Stimulated activated CD8-positive, alpha-beta memory T cell treated with anti-CD3 and anti-CD28 coated beads, Interleukin-4, amount 100 ng/mL, for 1 hour (primary cell): ENCODE measurements around the gene LIAS.
"Not testable (repeated sequence)": the region's sequence is repeated elsewhere in the genome, so short reads cannot be mapped to it uniquely, and the experiment has no call there.

Source experiments
- DNase-seq, 2 donors: peaks; one replicate each; pipeline ENCODE4 v3.0.0-alpha.2; 2020; ENCODE audit warnings: low read depth in 2 of 2, low spot score in 1 of 2

Gene LIAS

DNA sequence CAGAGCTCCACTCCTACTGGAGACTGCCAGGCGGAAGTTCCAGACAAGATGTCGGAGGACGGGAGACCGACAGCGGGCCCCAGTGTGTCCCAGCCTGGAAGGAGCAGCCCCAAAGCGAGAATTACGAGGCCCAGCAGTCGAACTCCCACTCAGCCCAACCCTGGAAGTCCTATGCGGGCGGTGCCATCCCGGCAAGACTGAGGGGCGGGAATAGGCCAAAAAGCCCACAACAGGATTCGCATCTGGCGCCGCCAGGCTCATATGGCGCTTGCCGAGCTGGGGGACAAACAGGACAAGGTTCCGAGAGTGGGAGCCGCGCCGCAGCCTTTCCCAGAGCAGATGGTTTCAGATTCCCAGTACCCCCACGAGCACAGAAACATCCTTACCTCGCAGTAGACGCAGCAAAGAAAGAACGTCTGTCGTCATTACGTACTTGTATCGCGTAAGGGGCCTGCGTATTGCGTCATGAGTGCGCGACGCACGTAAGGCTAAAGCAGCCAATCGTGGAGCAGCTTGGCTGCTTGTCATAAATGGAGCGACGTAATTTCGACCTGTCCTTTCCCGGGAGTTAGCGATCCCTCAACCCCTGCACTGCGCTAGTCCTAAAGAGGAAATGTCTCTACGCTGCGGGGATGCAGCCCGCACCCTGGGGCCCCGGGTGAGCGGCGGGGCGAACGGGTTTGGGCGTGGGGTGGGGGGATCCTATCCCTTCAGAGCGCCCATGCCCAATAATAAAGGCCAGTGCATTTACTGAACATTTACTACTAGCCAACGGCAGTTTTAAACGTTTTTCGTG, at the start of gene LIAS, which contains the start of gene RPL9:
Gene LIAS, plus strand, starts transcription at position 552 of the 796 bp plus-strand sequence. Its CDS starts 62 bp downstream, at position 614.
Gene RPL9, minus strand, starts transcription at position 418 of the 796 bp plus-strand sequence. CDS start 483 bp downstream, outside the sequence.
- DNase-seq, result peak; percentile 88 to 90

DNA sequence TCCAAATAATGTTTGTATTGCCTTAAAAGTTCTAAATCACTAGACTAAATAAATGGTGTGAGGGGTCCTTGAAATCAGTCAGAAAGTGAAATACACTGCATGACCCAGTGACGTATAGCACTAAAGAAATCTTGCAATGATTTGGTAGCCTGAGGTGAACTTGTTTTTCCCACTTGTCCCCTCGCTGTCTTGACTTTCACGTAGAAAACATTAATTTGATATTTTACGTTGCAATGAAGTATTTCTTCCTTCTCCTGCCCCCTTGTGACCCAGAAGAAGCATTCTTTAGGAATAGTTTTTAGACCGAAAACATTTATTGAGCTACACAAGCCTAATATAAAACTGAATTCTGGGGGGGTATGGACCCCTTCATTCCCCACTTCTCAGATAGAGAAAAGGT, 48.4 kb upstream of the LIAS start:
- no peak for DNase-seq

- not testable (repeated sequence) for DNase-seq
These were observed 47.3 kb upstream of the LIAS start for GRCh38 chr4:39411561-39411960.

DNA sequence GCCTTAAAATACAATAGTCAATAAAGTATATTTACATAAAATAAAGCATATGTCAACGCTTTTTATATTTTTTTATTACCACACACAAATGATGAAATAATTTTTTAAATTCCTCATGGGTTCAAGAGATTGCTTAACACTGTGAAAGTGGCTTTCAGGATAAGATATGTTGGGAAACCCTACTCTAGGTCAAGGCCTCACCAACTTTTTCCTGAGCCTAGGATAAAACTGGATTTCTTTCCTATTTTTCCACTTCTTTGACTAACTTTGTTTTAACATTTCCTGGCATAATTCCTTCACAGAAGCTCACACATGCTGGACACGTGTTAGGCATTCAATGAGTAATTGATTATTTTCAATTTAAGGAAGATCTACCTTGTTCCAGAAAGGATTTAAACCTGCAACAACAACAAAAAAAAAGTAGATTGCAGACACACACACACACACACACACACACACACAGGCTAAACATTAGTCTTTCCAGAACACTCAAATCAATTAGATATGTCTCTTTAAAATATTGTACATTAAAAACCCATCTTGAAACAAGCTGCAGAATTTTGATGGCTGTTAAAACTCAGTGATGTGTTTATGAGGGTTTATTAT, 43.1 kb upstream of the LIAS start:
- DNase-seq, result no peak

DNA sequence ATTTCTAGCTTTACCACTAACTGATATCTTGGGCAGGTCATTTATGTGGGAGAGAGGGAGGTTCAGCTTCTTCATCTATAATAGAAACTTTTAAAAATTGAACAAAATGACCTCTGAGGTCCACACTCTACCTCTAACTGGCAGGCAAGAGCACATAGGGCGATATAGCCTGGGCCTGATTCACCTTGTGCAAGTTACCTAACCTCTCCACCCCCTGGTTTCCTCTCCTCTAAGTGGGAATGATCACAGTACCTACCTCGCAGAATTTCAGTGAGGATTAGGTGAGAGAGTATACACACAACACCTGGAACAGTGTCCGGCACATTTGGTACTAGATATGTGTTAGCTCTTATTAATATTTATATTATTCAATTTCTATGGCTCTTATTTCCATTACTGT, 36.6 kb upstream of the LIAS start:
- no peak for DNase-seq

- not testable (repeated sequence) for DNase-seq
These were observed 33.6 kb upstream of the LIAS start for GRCh38 chr4:39425297-39425696.

- DNase-seq, result no peak
These were observed 32.1 kb upstream of the LIAS start for GRCh38 chr4:39426728-39427127.

GRCh38 chr4:39427520-39428114, 31.2 kb upstream of the LIAS start:
- no peak for DNase-seq

DNA sequence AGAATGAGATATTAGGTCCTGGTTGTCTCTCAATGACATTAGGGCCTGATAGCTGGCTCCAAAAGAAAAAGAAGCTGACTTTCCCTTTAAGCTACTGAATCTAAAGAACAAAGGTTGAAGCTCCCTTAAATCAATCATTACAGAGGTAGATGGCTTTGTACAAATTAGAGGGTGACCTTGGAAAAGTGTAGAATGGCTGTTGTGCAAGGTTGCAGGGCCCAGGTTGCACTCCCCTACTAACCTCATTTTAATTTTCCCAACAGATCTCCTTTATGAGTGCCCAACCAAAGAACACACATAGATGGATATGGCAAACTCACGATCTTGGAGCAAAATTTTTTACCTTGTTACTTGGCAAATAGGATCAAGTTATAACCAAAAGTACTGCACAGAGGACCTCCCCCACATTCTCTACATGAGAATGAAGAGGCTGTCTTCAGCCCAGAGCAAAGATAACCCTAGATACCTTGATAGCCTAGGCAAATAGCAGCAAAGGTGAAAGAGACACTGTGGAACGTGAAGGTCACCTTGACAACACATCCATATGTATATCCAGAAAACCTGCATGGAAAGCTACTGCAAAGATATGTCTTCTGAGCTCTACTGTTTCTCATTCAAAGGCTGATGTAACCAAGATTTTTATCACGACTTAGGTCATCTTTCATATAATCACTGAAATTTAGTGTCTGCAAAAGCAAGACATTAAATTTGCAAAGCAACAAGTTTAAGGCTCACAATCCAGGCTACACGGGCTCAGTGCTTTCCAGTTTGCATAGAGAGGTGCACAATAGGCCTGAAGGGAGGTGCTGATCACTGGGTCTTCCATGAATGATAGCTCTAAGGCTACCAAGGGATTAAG, 29.2 kb upstream of the LIAS start:
- DNase-seq, result no peak

DNA sequence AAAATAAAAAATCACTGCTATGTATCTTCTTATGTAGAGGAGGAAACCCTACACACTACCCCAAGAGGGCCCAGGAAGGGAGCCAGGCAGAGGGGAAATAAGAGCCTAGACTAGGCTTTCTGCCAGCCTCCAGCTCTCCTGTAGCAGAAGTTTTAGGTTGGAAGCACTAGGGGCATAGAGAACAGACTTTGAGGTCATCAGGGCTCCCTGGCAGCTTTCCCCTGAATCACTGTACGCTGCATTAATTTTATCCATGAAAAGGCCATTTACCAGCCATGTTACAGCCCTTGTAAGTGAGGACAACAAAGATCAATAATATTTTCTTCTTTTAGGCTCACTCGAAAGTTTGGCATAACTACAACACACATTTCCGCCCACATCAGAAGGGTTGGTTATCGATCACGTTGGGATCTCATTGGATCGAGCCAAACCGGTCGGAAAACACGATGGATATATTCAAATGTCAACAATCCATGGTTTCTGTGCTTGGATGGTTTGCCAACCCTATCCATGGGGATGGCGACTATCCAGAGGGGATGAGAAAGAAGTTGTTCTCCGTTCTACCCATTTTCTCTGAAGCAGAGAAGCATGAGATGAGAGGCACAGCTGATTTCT, 24.9 kb upstream of the LIAS start:
- DNase-seq, result no peak

DNA sequence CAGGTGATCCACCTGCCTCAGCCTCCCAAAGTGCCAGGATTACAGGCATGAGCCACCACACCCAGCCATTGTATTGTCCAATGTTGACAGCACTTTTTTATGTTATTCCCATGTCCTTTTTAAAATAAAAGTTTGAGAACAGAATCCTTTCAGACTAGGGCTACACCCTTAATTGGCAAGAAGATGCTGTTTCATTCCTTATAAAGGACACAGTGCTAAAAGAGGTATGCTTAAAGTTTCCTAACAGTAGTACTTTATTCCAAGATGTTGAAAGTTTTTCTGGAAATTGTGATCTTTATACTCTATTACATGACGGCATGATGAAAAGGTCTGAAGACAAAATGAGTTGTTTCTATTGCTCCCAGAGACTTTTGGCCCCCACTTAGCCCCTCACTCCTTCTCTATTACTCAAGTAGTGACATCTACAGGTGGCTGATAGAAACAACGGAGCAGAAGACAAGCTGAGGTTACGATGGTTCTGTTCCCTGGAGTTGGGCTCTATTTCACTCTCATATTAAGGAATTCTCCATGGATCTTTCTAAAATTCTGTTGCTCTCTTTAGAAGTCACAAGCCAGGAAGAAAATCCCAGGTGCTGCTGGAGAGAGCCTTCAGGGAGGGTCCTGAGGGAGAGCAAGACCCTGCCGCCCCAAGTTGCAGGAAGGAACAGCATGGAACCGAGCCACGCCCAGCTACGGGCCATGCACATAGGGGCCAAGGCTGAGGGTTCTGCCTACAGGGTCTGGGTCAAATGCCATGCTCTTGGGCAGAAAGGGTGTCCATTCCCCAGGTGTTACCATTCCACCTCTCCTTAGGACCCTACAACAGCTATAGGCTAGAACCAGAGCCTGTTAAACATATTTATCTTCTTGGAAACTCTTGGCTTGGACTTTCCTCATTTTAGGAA, 22.9 kb upstream of the LIAS start:
- DNase-seq, result no peak

- DNase-seq, result no peak
These were observed 17.3 kb upstream of the LIAS start for GRCh38 chr4:39441593-39441992.

DNA sequence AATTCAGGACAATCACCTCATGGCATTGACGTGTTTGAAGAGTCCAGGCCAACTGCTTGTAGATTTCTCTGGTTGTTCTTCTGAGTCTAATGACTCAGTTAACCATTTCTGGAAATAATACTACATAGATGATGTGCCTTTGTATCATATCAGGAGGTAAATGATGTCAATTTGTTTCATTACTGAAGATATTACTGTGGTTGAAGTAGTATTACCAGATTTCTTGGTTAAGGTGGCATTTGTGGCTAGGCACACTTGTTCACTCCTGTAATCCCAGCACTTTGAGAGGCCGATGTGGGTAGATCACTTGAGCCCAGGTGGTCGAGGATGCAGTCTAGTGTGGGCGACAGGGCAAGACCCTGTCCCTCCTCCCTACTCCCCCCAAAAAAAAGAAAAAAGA, 15.9 kb upstream of the LIAS start:
- no peak for DNase-seq

- no peak for DNase-seq
These were observed 12.4 kb upstream of the LIAS start for GRCh38 chr4:39446483-39446841.

- no peak for DNase-seq
These were observed 11.8 kb upstream of the LIAS start for GRCh38 chr4:39446842-39447573.

- no peak for DNase-seq
These were observed 8.2 kb upstream of the LIAS start for GRCh38 chr4:39450618-39451017.

DNA sequence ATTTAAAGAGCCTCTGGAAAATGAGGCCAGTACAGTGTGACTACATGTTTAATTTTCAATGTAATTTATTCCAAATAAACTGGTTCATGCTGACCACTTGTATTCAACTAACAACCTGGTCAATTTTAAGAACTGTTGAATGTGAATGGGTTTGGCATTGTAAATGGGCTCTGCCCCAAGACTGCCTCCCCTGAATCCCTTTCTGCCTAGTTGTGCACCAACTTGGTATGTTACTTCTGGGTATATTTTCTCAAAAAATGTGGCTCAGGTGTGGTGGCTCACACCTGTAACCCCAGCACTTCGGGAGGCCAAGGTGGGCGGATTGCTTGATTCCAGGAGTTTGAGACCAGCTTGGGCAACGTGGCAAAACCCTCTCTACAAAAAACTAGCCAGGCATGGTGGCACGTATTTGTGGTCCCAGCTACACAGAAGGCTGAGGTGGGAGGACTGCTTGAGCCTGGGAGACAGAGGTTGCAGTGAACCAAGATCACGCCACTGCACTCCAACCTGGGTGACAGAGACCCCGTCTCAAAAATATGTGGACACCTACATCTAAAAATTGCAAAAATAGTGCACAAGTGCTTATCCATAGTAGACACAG, 7.3 kb upstream of the LIAS start:
- DNase-seq, result no peak

DNA sequence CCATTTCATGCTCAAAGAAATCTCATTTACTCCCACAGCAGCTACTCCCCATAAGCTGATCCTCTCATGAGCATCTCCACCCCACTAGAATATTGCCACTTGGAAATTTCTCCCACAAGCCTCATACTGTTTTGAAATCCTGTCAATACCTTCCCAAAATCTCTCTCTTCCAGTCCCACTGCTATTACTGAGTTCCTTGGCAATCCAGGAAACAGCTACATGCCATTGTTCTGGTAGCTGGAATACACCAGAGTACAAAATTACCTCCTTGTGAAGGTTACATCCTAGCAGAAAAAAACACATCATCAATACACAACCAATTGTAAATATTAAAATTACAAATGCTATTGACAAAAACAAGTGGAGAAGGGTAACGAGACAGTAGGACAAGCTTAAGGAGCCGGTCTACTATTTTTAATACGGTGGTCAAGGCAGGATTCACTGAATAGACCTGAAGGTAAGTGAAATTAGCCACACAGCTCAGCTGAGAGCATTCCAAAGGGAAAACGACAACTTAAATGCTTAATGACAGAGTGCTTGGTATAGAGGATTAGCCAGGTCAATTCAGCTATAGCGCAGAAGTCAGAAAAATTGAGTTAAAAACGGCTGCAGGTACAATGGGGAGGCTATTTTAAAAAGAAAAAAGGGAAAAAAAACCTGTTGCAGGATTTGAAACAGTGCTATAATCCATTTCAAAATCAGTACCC, 6.5 kb upstream of the LIAS start:
- no peak for DNase-seq
